HepG2 (cell line): ENCODE data around the gene AHCY. TPM values are rescaled to one million over a fixed set of nuclear protein-coding genes. Genes with fewer than 3 reads are reported as not detected.
A peak's percentile ranks its signal among the peaks of the same experiment; 100 is the strongest.

ENCODE experiments used
- ATF4 ChIP-seq, 2 experiments: fragments of 450-650 bp in 1 of 2; sonication (generic) in 1 of 2; formaldehyde crosslinking; IDR thresholded peaks; 2 replicates each; pipeline versions ENCODE4 v1.5.0 to v1.8.0; 2020 to 2022; ENCODE audit warnings: mild to moderate bottlenecking in 1 of 2, missing genetic modification reagents in 1 of 2
- CBX1 ChIP-seq: IDR thresholded peaks from one replicate; pipeline ENCODE4 v1.6.1; 2016; ENCODE audit warnings: antibody characterized with exemption, low read depth
- CHD4 ChIP-seq: fragments of 200-600 bp; sonication (generic); IDR thresholded peaks from 2 replicates; pipeline ENCODE4 v1.7.0; 2017; ENCODE audit warnings: mild to moderate bottlenecking, low read length, borderline replicate concordance
- HMG20A ChIP-seq: IDR thresholded peaks from 2 replicates; pipeline ENCODE4 v1.6.1; 2016; ENCODE audit warnings: borderline replicate concordance
- KDM2A ChIP-seq: sonication (generic); formaldehyde crosslinking; IDR thresholded peaks from 2 replicates; pipeline ENCODE4 v1.4.0; 2020; ENCODE audit warnings: low read depth, missing genetic modification reagents, borderline replicate concordance
- KLF11 ChIP-seq: IDR thresholded peaks from 2 replicates; pipeline ENCODE4 v1.6.1; 2016; ENCODE audit warnings: missing compliant biosample characterization
- THRA ChIP-seq: sonication (generic); formaldehyde crosslinking; IDR thresholded peaks from 2 replicates; pipeline ENCODE4 v1.4.0; 2020; ENCODE audit warnings: missing genetic modification reagents, borderline replicate concordance
- ZBTB20 ChIP-seq: sonication (generic); formaldehyde crosslinking; IDR thresholded peaks from 2 replicates; pipeline ENCODE4 v1.8.1; 2023; ENCODE audit warnings: missing genetic modification reagents, low read depth, mild to moderate bottlenecking, borderline replicate concordance
- ZBTB34 ChIP-seq: sonication (generic); formaldehyde crosslinking; IDR thresholded peaks from 2 replicates; pipeline ENCODE4 v1.8.0; 2022; ENCODE audit warnings: mild to moderate bottlenecking, missing genetic modification reagents
- ZMYM4 ChIP-seq: sonication (generic); formaldehyde crosslinking; IDR thresholded peaks from 2 replicates; pipeline ENCODE4 v1.8.1; 2023; ENCODE audit warnings: mild to moderate bottlenecking, missing genetic modification reagents
- ZNF276 ChIP-seq: sonication (generic); formaldehyde crosslinking; IDR thresholded peaks from 2 replicates; pipeline ENCODE4 v1.4.0; 2020; ENCODE audit warnings: mild to moderate bottlenecking, low read depth, missing genetic modification reagents
- ZNF280D ChIP-seq: sonication (generic); formaldehyde crosslinking; IDR thresholded peaks from 2 replicates; pipeline ENCODE4 v1.5.1; 2020; ENCODE audit warnings: mild to moderate bottlenecking, missing genetic modification reagents
- ZNF3 ChIP-seq: IDR thresholded peaks from 2 replicates; pipeline ENCODE4 v1.7.0; 2017; ENCODE audit warnings: inconsistent platforms
- ZNF317 ChIP-seq: sonication (generic); formaldehyde crosslinking; IDR thresholded peaks from 2 replicates; pipeline ENCODE4 v1.5.0; 2020; ENCODE audit warnings: mild to moderate bottlenecking, missing genetic modification reagents
- ZNF34 ChIP-seq: sonication (generic); formaldehyde crosslinking; IDR thresholded peaks from 2 replicates; pipeline ENCODE4 v1.4.0; 2020; ENCODE audit warnings: mild to moderate bottlenecking, missing genetic modification reagents, borderline replicate concordance
- ZNF580 ChIP-seq: IDR thresholded peaks from 2 replicates; pipeline ENCODE4 v1.6.1; 2016; ENCODE audit warnings: low read depth, borderline replicate concordance
- ZNF772 ChIP-seq: sonication (generic); formaldehyde crosslinking; IDR thresholded peaks from 2 replicates; pipeline ENCODE4 v1.5.0; 2020; ENCODE audit warnings: mild to moderate bottlenecking, missing genetic modification reagents
- polyA plus RNA-seq, 8 experiments: library from polyadenylated mRNA; depleted of rRNA in 3 of 8; stranded (reverse) in 7 of 8; unstranded in 1 of 8; fragments of >200 nt; fragmentation: Illumina TruSeq in 4 of 8; extraction: Trizol in 4 of 8; gene quantifications; 2 replicates each; pipeline versions ENCODE4 v1.2.1 to v1.2.3, GENCODE V29; 2011 to 2016; ENCODE audit warnings: low read depth in 4 of 8, missing spikeins in 1 of 8, mixed read lengths in 1 of 8; ENCODE audit not compliant: insufficient read depth in 1 of 8
- total RNA-seq, 5 experiments: library from RNA; depleted of rRNA; stranded (reverse); fragments of >200 nt; fragmentation: Illumina TruSeq; extraction: Trizol; gene quantifications; 2 replicates each; pipeline ENCODE4 v1.2.3, GENCODE V29; 2016; ENCODE audit warnings: low read depth in 1 of 5

Gene AHCY
- total and polyA plus RNA-seq, 2 of the 13 experiments (the other 11 are each of a cell fraction or from before 2014, with no cell fraction given), result 407 to 419 TPM

- TF ChIP-seq ATF4 (CRISPR knock-in tag; IDR thresholded peaks at IDR 0.05) (peak in 1 of 2 experiments; percentile 44; a peak in 1 of 4 replicates), THRA (CRISPR knock-in tag) (peak; percentile 64; the same call in 1 of the 2 replicates), ZNF580 (peak; percentile 19; the same call in 1 of the 2 replicates), ZNF280D (CRISPR knock-in tag) (peak; percentile 92), ZBTB20 (CRISPR knock-in tag) (peak; percentile 67; the same call in 1 of the 2 replicates), HMG20A (CRISPR knock-in tag) (0 out of 2 replicates have a peak, but pooled peaks have one; percentile 12), ZBTB34 (CRISPR knock-in tag) (0 out of 2 replicates have a peak, but pooled peaks have one; percentile 33), CBX1 (peak; percentile 62), ZNF317 (peak; percentile 48; the same call in 1 of the 2 replicates), ZNF276 (0 out of 2 replicates have a peak, but pooled peaks have one; percentile 14), ZNF772 (CRISPR knock-in tag) (peak; percentile 49; the same call in 1 of the 2 replicates), ZNF34 (CRISPR knock-in tag) (0 out of 2 replicates have a peak, but pooled peaks have one; percentile 40), KLF11 (CRISPR knock-in tag) (0 out of 2 replicates have a peak, but pooled peaks have one; percentile 14), KDM2A (CRISPR knock-in tag) (0 out of 2 replicates have a peak, but pooled peaks have one; percentile 14), ZNF3 (CRISPR knock-in tag) (0 out of 2 replicates have a peak, but pooled peaks have one; percentile 27), CHD4 (peak; percentile 79), ZMYM4 (CRISPR knock-in tag) (peak; percentile 82)
Measured at GRCh38 chr20:34330861-34331544, 27.8 kb upstream of the AHCY start (continued).
